LNCAP (cell line): ENCODE measurements around the gene MLIP.

Experiments used
- TF ChIP-seq, protein P1 (sequence below): fragments of 450-650 bp; IDR thresholded peaks from 2 replicates; pipeline ENCODE4 v1.5.1; 2017; ENCODE audit warnings: mild to moderate bottlenecking

The MLIP gene

GRCh38 chr6:54086439-54086838, 24.8 kb upstream of the MLIP start:
- TF ChIP-seq, protein P1, sequence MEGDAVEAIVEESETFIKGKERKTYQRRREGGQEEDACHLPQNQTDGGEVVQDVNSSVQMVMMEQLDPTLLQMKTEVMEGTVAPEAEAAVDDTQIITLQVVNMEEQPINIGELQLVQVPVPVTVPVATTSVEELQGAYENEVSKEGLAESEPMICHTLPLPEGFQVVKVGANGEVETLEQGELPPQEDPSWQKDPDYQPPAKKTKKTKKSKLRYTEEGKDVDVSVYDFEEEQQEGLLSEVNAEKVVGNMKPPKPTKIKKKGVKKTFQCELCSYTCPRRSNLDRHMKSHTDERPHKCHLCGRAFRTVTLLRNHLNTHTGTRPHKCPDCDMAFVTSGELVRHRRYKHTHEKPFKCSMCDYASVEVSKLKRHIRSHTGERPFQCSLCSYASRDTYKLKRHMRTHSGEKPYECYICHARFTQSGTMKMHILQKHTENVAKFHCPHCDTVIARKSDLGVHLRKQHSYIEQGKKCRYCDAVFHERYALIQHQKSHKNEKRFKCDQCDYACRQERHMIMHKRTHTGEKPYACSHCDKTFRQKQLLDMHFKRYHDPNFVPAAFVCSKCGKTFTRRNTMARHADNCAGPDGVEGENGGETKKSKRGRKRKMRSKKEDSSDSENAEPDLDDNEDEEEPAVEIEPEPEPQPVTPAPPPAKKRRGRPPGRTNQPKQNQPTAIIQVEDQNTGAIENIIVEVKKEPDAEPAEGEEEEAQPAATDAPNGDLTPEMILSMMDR: no peak

GRCh38 chr6:54087721-54088120, 23.5 kb upstream of the MLIP start:
- TF ChIP-seq, protein P1: no peak

DNA sequence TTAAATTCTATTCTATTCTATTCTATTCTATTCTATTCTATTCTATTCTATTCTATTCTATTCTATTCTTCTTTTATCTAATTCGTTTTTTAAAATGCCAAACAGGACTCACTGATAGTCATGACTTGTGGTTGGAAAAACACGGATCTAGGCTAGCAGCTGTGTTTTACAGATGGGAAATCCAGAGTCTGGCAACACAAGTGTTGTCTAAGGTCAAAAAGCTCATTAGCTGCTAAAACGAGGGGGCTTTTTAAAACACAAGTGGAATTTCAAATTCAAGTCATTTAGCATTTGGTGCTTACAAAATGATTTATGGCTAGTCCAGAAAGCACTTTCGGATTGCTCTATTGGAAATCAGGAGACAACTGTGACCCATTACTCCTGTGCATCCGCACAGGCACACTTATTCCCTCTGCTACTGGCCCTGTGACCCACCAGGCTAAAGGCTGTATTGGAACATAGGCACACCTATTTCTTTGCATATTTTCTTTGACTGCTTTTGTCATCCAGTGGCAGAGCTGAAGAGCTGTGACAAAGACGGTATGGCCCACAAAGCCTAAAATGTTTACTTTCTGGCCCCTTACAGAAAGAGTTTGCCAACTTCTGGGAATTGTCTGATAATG, 17.8 kb upstream of the MLIP start:
- TF ChIP-seq, protein P1: no peak

DNA sequence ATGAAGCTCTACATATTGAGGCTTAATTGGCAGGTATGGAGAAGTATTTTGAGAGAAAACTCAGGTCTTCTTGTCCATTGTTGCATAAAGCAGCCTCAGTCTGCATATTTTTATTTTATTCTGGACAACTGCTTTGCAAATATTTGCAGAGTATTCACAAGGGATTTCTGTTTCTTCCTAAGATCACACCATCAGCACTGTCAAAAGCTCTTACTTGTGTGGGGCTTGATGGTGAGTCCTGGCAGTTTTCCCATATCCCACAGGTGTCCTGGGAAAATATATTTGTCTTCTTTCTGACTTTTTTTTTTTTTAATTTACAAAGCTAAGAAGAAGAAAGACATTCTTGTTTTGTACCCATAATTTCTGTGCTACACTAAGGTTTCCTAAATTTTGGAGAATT, 16.9 kb upstream of the MLIP start:
- TF ChIP-seq, protein P1: no peak

DNA sequence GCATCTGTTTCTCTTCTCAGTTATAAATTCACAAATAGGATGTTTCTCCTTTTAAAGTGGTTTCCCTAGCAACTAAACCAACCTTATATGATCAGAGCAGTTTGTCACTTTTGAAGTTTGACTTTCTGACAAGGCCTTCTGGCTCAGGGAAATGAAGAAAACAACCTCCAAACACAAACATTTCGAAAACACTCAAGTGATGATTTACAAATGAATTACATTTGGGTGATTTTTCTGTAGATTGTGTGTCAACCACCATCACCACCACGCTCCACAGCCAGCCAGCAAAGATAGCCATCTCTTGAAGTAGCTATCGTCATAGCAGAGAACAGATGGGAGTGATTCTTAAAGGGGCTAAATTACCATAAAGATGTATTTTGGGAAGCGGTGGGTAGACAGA, 16.5 kb upstream of the MLIP start:
- TF ChIP-seq, protein P1: no peak

- TF ChIP-seq, protein P1: no peak
Observed at GRCh38 chr6:54095723-54096122, 15.5 kb upstream of the MLIP start.

DNA sequence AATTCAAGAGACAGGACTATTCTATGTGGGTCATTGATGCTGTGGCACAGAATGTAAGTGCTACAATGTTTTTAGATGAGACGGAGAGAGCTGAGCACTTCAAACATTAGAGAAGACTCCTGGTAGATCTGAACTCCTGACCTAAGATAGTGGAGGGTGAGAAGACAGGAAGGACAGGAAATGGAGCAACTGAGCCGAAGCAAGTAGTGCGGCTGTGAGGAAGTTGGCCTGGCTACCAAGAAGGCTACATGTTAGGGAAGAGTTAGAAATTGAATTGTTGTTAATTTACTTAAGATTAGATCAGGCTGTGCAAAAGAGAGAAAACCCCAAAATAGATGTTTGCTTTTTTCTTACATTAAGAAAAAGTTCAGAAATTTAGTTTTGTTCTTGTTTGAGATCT, 14.4 kb upstream of the MLIP start:
- TF ChIP-seq, protein P1: no peak

DNA sequence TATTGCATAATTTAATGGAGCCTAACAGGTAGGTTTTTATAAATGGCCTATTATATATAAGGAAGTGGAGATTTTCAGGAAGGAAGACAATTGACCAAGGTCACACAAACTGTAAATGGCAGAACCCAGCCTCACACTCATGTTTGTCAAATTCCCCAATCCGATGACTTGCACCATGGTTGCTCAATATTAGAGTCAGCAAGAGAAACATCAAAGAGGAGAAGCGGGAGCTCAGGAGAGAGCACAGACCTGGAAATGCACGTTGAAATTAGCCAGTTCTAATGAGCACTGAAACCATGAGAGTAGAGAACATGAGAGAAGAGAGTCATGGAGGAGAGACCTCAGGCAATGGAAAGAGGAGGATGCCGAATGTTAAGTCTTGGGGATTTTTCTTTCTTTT, 13.5 kb upstream of the MLIP start:
- TF ChIP-seq, protein P1: no peak
